AG10803 (cell line): ENCODE data around the gene HEYL.
A peak's percentile ranks its signal among the peaks of the same experiment; 100 is the strongest.

Experiments
- DNase-seq: peaks from one replicate; pipeline ENCODE4 v3.0.0; 2010; ENCODE audit warnings: low read depth
- H3K4me3 ChIP-seq: 2 replicates; pipeline ENCODE4 v1.5.1; 2011; ENCODE audit warnings: mild to moderate bottlenecking, low read length, control low read depth
- CTCF ChIP-seq: conservative IDR thresholded peaks from 2 replicates; pipeline ENCODE4 v1.5.1; 2011; ENCODE audit warnings: mild to moderate bottlenecking, low read length, control low read depth, inconsistent platforms

HEYL gene

DNA sequence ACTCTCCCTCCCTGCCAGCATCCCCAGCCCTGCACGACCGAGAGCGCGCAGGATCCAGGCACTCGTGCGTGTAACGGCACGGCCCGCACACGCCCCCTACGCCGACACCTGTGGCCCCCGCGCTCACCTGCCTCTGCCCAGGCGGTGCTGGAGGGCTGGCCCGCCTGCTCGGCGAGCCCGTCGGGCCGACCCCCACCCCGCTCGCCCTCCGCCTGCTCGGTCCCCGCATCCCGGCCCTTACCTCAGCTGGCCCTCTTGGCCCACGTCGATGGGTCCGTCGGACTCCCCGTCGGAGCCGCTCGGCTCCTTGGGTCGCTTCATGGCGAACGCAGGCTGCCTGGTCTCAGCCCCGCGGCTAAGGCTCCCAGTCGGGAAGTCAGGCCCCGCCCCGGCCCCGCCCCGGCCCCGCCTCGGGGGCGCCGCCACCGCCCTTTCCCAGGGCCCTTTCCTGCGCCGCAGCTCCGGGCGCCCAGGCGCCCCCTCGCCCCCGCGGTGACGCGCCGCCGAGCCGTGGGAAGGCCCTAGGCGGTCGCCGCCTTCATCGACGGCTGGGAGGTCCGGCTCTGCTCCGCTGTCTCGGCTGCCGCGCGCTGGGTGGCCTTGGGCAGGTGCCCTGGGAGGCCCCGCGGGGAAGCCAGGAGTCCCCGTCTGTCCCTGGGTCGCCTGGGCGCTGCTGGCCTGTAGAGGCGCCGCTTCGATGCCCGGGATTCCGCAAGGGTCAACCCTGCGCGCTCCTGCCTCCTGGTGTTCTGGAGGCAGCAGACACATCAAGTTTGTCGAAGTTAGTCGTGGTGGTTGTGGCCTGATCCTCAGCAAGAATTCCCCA is at the start of gene HEYL:
TSS of gene HEYL (minus strand) at position 339 of the 826 bp plus-strand sequence. CDS start at position 321, 18 bp downstream.
- peak; percentile 16 for TF ChIP-seq CTCF
- no peak within 1 kb of the TSS; the same call in 1 of the 2 replicates for H3K4me3 ChIP-seq
- no peak for DNase-seq

- no peak overlapping the region for H3K4me3 ChIP-seq
- DNase-seq = no peak
- TF ChIP-seq CTCF = no peak
These were observed 49.8 kb upstream of the HEYL start for GRCh38 chr1:39689214-39689613.

GRCh38 chr1:39688706-39689105 is 49.3 kb upstream of the HEYL start:
- DNase-seq = no peak
- no peak overlapping the region for H3K4me3 ChIP-seq
- TF ChIP-seq CTCF = no peak

GRCh38 chr1:39687243-39687642 is 47.8 kb upstream of the HEYL start:
- DNase-seq = no peak
- no peak for TF ChIP-seq CTCF
- H3K4me3 ChIP-seq = no peak overlapping the region

GRCh38 chr1:39685071-39685470 is 45.6 kb upstream of the HEYL start:
- TF ChIP-seq CTCF = no peak
- no peak for DNase-seq
- no peak overlapping the region for H3K4me3 ChIP-seq

- no peak overlapping the region for H3K4me3 ChIP-seq
- no peak for TF ChIP-seq CTCF
- DNase-seq = no peak
These were observed 44.8 kb upstream of the HEYL start for GRCh38 chr1:39684313-39684664.

- DNase-seq = no peak
- H3K4me3 ChIP-seq = no peak overlapping the region
- no peak for TF ChIP-seq CTCF
These were observed 44.3 kb upstream of the HEYL start for GRCh38 chr1:39683591-39684312.
